Measurements from ENCODE around the gene DCLK1. TPM values are rescaled to one million over a fixed set of nuclear protein-coding genes. Genes with fewer than 3 reads are reported as not detected.

DCLK1 gene
- 2.2 and 4.1 TPM in 2 replicates for total RNA-seq

GRCh38 chr13:36131222-36131930 lies at the start of gene DCLK1:
Gene DCLK1, minus strand, starts transcription at chr13:36131382.

Other genes starting within 250 kb of the DCLK1 start
- gene SOHLH2, start 83.2 kb upstream of the DCLK1 start, total RNA-seq = 0.39 and 1.3 TPM in 2 replicates
- gene CCDC169, start 166.4 kb upstream of the DCLK1 start, total RNA-seq = 0.91 and 2.8 TPM in 2 replicates
- 39.4 and 51.7 TPM in 2 replicates for gene SPART, start 215.0 kb upstream of the DCLK1 start, total RNA-seq